GM21529 (cell line): ENCODE measurements around the gene TMEM115.

Experiments
- ATAC-seq: cut with Tn5 transposase; IDR thresholded peaks from one replicate; pipeline ENCODE4 v1.9.1; 2021; ENCODE audit not compliant: unreplicated experiment

Gene TMEM115

GRCh38 chr3:50334339-50335075, 24.8 kb downstream of the TMEM115 start:
- no peak for ATAC-seq

GRCh38 chr3:50333744-50334328, 25.5 kb downstream of the TMEM115 start:
- ATAC-seq: no peak

DNA sequence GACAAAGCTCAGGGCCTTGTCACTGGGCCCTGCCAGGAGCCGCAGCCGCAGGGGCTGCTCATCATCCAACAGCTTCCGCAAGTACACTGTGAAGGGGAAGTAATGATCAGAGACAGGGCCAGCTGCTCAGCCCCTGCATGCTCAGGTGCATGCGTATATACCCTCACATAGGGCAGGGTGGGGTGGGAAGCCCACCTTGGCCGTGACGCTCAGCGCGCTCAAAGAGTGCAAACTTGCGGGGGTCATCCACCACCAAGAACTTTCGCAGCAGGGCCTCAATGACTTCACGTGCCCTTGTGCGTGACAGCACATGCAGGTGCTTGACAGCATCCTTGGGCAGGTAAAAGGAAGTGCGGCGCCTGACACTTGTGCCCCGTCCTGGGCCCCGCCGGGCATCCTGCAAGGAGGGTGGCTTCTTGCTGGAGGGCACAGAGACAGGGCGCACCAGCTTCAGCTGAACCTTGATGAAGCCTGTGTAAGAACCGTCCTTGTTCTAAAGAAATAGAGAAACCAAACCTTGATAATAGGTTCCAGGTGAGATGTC, 27.9 kb downstream of the TMEM115 start:
- ATAC-seq: no peak

DNA sequence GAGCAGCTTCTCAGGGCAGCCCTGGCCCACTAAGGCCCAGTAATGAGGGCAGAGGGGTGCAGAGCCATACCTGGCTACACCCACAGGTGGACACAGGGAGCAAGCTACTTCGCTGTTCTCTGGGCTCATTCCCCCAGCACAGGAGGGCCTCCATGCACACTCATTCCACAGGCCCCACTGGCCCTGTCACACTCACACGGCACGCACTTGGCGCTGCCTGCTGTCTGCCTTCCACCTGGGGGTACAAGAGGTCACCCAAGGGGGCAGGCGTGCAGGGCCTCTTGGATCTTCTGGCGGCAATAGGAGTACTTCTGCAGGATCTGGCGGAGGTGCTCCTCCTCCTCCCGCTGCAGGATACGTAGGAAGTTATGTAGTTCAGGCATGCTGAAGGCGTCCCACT, 29.0 kb downstream of the TMEM115 start:
- no peak for ATAC-seq

GRCh38 chr3:50327943-50328691, 31.2 kb downstream of the TMEM115 start, which contains the start of gene TUSC2:
TUSC2 (minus strand) TSS chr3:50328223; CDS start chr3:50328099, 124 bp downstream.
- peak; percentile 94 for ATAC-seq

DNA sequence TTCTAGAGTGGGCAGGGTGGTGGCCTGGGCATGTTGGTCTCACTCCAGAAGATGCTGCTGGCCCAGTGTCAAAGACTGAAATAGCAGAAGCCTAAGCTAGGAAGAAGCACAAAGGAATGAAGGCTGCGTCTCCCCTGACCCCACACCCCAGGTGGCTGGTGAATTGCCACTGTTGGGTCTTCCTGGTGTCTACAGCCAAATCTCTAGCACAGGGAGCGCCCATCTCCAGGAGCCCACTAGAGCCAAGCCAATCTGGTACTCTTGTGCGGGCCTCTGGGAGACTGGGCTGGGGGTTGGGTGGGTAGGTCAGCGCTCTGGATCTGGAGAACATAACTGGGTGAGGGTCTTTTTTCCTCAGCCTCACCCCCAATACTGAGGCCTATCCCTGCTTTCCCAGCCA, 32.2 kb downstream of the TMEM115 start:
- ATAC-seq: no peak

GRCh38 chr3:50326182-50326541, 33.2 kb downstream of the TMEM115 start:
- ATAC-seq: no peak

DNA sequence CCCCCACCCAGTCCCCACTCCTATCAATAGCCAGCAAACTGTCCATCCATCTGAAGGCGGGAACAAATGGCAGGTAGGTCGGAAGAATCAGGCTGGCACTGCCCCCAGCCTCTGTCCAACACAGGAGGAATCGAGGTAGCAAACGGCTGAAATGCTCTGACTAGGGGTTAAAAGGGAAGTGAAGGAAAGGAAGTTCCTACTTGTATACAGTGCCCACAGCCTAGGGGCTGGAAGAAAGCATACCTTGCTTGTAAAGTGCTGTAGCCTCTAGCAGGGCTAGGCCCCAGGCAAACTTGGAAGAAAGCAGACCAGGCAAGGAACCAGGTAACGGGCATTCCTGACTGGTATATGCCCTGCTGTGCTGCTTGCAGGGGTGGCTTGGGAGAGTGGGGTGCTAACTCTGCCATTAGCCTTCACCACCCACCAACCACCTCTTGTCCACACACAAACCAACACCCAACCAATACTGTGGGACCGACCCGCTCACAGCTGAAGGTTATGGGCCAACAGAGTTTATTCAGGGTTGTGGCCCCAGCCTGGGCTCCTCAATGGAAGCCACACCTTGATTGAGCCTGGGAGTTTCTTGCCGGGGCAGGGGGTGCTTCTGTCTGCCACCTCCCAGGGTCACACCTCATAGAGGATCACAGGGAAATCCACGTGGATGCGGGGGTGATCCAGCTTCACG, 33.7 kb downstream of the TMEM115 start:
- ATAC-seq: no peak

DNA sequence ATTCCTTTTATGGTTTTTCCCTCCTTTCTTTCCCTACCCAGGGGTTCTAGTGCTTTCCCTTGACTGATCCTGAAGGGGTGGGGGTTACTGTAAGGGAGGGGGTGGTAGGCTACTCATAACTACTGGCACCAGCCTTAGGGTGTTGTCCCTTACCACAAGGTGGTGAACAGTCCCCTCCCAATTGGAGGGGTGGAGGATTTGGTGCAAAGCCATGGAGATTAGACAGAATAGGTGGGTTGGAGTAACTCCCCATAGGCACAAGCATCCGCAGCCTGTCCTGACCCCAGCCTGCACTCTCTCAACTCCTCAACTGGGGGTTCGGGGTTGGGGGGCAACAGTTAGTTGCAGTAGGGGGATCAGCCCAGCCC, 34.2 kb downstream of the TMEM115 start:
- ATAC-seq: no peak

DNA sequence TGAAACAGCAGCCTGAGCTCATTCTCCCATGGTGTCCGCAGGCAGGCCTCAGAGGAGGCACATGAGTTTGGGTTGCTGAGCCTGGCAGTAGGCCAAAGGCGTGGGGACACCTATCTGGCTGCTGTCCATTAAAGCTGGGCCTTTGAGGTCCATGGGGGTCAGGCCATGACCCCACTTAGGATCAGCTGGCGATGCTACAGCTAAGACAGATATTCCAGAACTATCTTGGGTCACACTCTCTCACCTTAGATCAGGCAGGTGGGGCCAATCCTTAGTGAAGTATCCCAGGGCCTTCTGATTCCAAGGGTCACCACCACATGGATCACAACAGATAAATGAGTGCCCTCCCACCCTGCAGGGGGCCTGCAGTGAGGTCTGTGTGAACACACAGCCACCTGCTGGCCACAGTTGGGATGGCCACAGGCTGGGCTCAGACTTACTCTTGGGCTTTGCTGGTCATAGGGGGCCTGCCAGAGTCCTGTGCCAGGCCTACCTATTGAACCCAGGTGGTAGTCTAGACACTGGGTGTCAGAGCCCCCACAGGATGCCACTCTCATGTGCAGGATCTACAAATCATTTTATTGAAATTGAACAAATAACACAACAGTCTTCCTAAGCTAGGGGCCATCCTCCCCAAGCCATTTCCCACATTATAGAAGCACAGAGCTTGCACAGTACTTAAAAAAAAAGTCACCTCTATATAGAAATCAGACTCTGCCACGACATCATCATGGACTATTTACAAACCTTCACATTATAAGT, 34.8 kb downstream of the TMEM115 start:
- no peak for ATAC-seq

DNA sequence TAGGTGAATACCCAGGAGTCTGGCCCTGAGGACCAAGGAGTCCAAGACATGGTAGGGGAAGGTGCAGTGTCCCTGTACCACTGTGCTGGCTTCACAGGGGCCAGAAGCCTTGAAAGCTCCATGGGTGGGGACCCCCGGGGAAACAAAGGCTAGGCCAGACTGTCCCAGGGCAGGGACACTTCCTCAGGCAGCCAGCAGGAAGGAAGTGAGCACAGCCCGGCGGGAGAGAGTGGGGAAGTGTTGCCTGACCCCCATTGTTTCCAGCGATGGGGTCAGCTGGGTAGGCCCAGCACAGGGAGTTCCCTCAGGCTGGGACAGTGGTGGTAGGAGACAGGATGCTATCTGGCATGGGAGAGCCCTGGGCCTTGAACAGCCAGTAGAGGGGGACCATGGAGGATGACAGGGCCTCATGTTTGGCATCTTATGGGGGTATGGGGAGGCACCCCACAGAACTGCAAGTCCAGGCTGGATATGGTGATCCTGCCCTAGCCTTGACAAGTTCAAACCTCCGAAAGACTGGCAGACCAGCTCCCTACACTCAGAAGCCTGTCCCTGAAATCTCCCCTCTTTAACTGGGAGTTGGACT, 35.6 kb downstream of the TMEM115 start:
- no peak for ATAC-seq

GRCh38 chr3:50323092-50323600, 36.2 kb downstream of the TMEM115 start:
- no peak for ATAC-seq

DNA sequence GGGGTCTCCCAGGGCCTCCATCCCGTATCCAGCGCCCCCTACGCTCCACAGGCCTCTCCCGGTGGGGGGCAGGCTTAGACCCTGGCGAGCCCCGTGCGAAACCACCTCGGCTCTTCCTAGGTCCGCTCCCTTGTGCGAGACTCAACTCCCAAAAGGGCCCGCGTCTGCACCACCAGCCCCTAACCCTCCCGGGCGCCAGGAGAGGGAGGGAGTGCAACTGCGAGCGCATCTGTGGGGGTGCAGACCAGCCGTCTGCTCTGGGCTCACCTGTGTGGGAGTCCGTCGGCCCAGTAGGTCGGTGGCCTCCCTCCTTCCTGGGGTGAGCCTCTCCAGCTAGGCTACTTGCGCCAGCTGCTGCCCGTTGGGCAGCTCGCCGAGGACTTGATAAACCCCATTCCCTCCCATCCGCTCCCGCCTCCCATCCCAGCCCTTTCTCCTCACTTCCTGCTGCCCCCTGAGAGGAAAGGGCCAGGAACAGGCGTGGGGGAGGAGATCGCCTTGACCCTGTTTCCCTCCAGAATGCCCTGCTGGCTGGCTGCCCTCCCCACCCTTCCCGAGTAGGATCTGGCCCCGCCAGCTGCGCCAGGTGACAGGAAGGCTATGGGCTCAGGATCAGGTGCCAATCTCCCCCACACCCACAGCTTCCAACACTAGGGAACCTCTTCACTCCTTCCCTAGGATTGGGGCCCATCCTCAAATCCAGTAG, 36.8 kb downstream of the TMEM115 start, which contains the start of gene HYAL2:
HYAL2 (minus strand) TSS at position 360 of the 706 bp plus-strand sequence. CDS start 2,256 bp downstream, outside the sequence.
- ATAC-seq: no peak

- ATAC-seq: no peak
Observed at GRCh38 chr3:50322115-50322385, 37.3 kb downstream of the TMEM115 start.

- ATAC-seq: peak; percentile 77
Observed at GRCh38 chr3:50321336-50322114, 37.8 kb downstream of the TMEM115 start.

DNA sequence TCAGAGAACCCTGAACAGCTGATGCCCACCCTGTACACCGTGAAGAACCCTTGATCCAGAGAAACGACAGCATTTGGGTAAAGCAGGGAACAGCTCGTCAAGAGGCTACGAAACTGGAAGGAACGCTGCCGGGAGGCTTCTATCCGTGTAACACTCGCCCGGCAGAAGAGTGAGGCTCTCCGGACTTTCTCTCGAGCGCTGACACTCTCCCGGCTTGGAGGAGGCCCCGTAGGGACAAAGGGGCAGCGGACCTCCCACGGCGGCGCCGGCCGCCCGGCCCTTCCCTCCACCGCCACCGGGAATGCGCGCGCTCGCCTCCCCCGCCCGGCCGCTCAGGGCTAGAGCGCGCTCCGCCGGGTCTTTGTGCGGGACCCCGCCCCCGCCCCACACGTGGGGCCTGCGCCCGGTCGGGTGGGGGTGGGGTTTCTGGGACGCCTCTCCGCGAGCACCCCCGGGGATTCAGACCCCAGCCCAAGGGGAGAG, 38.4 kb downstream of the TMEM115 start:
- ATAC-seq: peak; percentile 46

DNA sequence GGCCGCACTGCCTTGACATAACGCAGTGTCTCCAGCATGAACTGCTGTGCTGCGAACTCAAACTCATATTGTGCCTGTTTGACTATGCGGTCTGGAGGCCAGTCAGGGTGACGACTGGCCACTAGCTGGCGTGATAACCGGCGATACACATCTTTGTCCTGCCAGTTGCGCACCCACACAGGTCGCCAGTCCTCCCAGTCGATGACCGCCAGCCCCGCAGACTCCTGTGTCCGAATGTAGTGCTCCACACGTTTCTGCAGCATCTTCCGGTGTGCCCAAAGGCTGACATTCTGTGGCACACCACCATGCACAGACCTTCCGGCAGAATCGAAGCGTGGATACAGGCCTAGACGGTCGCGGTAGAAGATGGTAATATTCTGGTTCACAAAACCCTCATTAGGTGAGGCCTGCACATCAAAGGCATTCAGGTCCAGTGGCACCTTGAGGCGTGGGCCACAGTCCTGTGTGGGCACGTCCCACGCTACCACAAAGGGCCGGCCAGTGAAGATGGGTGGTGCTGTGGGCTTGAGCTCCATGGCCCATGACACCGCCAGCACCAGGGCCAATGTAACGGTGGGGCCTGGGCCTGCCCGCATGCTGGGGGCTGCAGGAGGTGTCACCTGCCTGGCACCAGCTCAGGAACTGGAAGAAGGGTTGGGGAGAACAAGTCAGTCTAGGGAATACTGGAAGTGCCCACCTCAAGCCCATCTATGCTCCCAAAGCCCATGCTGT, 39.3 kb downstream of the TMEM115 start:
- no peak for ATAC-seq
